ENCODE results near the gene RPTN.
A peak's percentile ranks its signal among the peaks of the same experiment; 100 is the strongest.

RPTN gene

GRCh38 chr1:152189657-152190442 lies 30.8 kb upstream of the RPTN start:
- TF ChIP-seq ZFX (IDR thresholded peaks at IDR 0.05) (no peak), CTCF (conservative IDR thresholded peaks at IDR 0.05) (peak; percentile 87)
- H3K27ac ChIP-seq: peak overlapping the region; percentile 14; the same call in 1 of the 2 replicates

- peak overlapping the region; percentile 14; the same call in 1 of the 2 replicates for H3K27ac ChIP-seq
- TF ChIP-seq CTCF (conservative IDR thresholded peaks at IDR 0.05) (peak; percentile 91), ZFX (IDR thresholded peaks at IDR 0.05) (no peak)
Observed at GRCh38 chr1:152188673-152189591, 29.9 kb upstream of the RPTN start.

GRCh38 chr1:152186556-152187285 lies 27.7 kb upstream of the RPTN start:
- no peak overlapping the region for H3K27ac ChIP-seq

GRCh38 chr1:152185544-152186391 lies 26.7 kb upstream of the RPTN start:
- TF ChIP-seq ZFX (IDR thresholded peaks at IDR 0.05): no peak
- TF ChIP-seq CTCF (conservative IDR thresholded peaks at IDR 0.05): peak; percentile 91
- H3K27ac ChIP-seq: no peak overlapping the region

More at GRCh38 chr1:152186556-152187285, 27.7 kb upstream of the RPTN start:
- no peak for TF ChIP-seq ZFX (IDR thresholded peaks at IDR 0.05)
- no peak for TF ChIP-seq CTCF (conservative IDR thresholded peaks at IDR 0.05)

GRCh38 chr1:152182944-152183361 lies 23.9 kb upstream of the RPTN start:
- no peak overlapping the region for H3K27ac ChIP-seq
- no peak for TF ChIP-seq ZFX (IDR thresholded peaks at IDR 0.05)
- no peak for TF ChIP-seq CTCF (conservative IDR thresholded peaks at IDR 0.05)

GRCh38 chr1:152182431-152182830 lies 23.4 kb upstream of the RPTN start:
- no peak overlapping the region for H3K27ac ChIP-seq
- TF ChIP-seq CTCF (conservative IDR thresholded peaks at IDR 0.05) (peak; percentile 62), ZFX (IDR thresholded peaks at IDR 0.05) (no peak)
